GM12878 (cell line): ENCODE measurements around the gene SMPD3. TPM values are rescaled to one million over a fixed set of nuclear protein-coding genes. Genes with fewer than 3 reads are reported as not detected.

Source experiments
- ATAC-seq: fragments of 200-7000 bp; cut with Tn5 transposase; 3 replicates; pipeline ENCODE4 v1.9.1; 2020; ENCODE audit warnings: mild to moderate bottlenecking, moderate library complexity
- BruUV-seq: library from RNA; stranded (reverse); fragments of 400-500 nt; replicated peaks from 2 replicates; lab custom pipeline; 2021; lab: Mats Ljungman, UMichigan
- CTCF ChIA-PET: fragments of 300-600 bp; sonication (Branson Sonifier 250); formaldehyde crosslinking; extraction: SDS; loops from one replicate; lab custom pipeline; 2021; ENCODE audit warnings: inconsistent platforms; lab: Yijun Ruan, JAX
- POLR2A ChIA-PET: fragments of 350-600 bp; formaldehyde crosslinking; extraction: SDS; loops from one replicate; lab custom pipeline; 2021; ENCODE audit warnings: inconsistent platforms; lab: Charles Lee
- RAD21 ChIA-PET: fragments of 300-600 bp; sonication (Branson Sonifier 250); formaldehyde crosslinking; loops from one replicate; lab custom pipeline; 2023; ENCODE audit warnings: antibody characterized with exemption; ENCODE audit not compliant: unreplicated experiment; lab: Charles Lee
- SMC1A ChIA-PET: fragments of 300-600 bp; sonication (Branson Sonifier 250); formaldehyde crosslinking; loops from one replicate; lab custom pipeline; 2023; ENCODE audit not compliant: unreplicated experiment, uncharacterized antibody; lab: Charles Lee
- DNase-seq: peaks from one replicate; pipeline ENCODE4 v3.0.0-alpha.2; 2011; ENCODE audit warnings: low read depth, low spot score
- FAIRE-seq: peaks from 3 replicates; lab custom pipeline; 2011; peaks lifted over from hg19 to GRCh38; lab: Jason Lieb, UNC
- H2AFZ ChIP-seq: 2 replicates; pipeline ENCODE4 v1.6.0; 2011; ENCODE audit warnings: low read depth, low read length, control low read depth; ENCODE audit not compliant: control insufficient read depth
- H3K27ac ChIP-seq: 2 replicates; pipeline ENCODE4 v1.5.1; 2011; ENCODE audit warnings: control low read depth; ENCODE audit not compliant: control insufficient read depth, insufficient read depth
- H3K27me3 ChIP-seq, 2 experiments: replicated peaks in 1 of 2; 2 replicates each; pipeline versions ENCODE4 v1.6.0 to v1.6.1; 2011; ENCODE audit warnings: low read length in 1 of 2; ENCODE audit not compliant: control insufficient read depth in 2 of 2, insufficient read depth in 2 of 2
- H3K36me3 ChIP-seq, 2 experiments: 2 replicates each; pipeline ENCODE4 v1.5.1; 2011; ENCODE audit warnings: low read length in 1 of 2; ENCODE audit not compliant: control insufficient read depth in 2 of 2, insufficient read depth in 2 of 2
- H3K4me1 ChIP-seq: 2 replicates; pipeline ENCODE4 v1.6.1; 2011; ENCODE audit warnings: mild to moderate bottlenecking, low read length, moderate library complexity, mixed read lengths; ENCODE audit not compliant: control insufficient read depth, insufficient read depth
- H3K4me2 ChIP-seq: 2 replicates; pipeline ENCODE4 v1.6.0; 2011; ENCODE audit warnings: control low read depth; ENCODE audit not compliant: control insufficient read depth, insufficient read depth
- H3K4me3 ChIP-seq: fragments of 200-600 bp; sonication (generic); 2 replicates; pipeline ENCODE4 v1.5.1; 2016
- H3K79me2 ChIP-seq: 2 replicates; pipeline ENCODE4 v1.6.0; 2011; ENCODE audit warnings: low read length; ENCODE audit not compliant: control insufficient read depth, insufficient read depth
- H3K9ac ChIP-seq: 2 replicates; pipeline ENCODE4 v1.8.0; 2011; ENCODE audit warnings: low read length, control low read depth, mixed read lengths; ENCODE audit not compliant: control insufficient read depth, insufficient read depth
- H3K9me3 ChIP-seq: replicated peaks from 3 replicates; pipeline ENCODE4 v1.5.1; 2011; ENCODE audit warnings: mild to moderate bottlenecking, low read length; ENCODE audit not compliant: control insufficient read depth, insufficient read depth
- H4K20me1 ChIP-seq: 2 replicates; pipeline ENCODE4 v1.6.0; 2011; ENCODE audit not compliant: control insufficient read depth, insufficient read depth
- CREB1 ChIP-seq: IDR thresholded peaks from 2 replicates; pipeline ENCODE4 v1.6.1; 2012; ENCODE audit warnings: low read depth, mild to moderate bottlenecking, inconsistent platforms
- ESRRA ChIP-seq: IDR thresholded peaks from 2 replicates; pipeline ENCODE4 v1.6.1; 2012; ENCODE audit warnings: mild to moderate bottlenecking, low read length, improper control_type of control experiment
- LARP7 ChIP-seq: fragments of 450-650 bp; IDR thresholded peaks from 2 replicates; pipeline ENCODE4 v1.6.1; 2017; ENCODE audit warnings: mild to moderate bottlenecking
- MEF2A ChIP-seq: IDR thresholded peaks from 2 replicates; pipeline ENCODE4 v1.6.1; 2011; ENCODE audit warnings: low read depth, mild to moderate bottlenecking, low read length, moderate library complexity; ENCODE audit not compliant: insufficient read depth
- MYB ChIP-seq: fragments of 150-350 bp; IDR thresholded peaks from 2 replicates; pipeline ENCODE4 v1.6.1; 2014; ENCODE audit warnings: mild to moderate bottlenecking, low read depth, low read length, borderline replicate concordance
- NR2C1 ChIP-seq: fragments of 450-650 bp; IDR thresholded peaks from 2 replicates; pipeline ENCODE4 v1.6.1; 2017; ENCODE audit warnings: antibody characterized with exemption, mild to moderate bottlenecking, moderate library complexity
- NRF1 ChIP-seq: conservative IDR thresholded peaks from 2 replicates; pipeline ENCODE4 v1.6.1; 2011; ENCODE audit warnings: mild to moderate bottlenecking, low read depth, low read length, improper control_type of control experiment
- POLR2A ChIP-seq: IDR thresholded peaks from 2 replicates; pipeline ENCODE4 v1.6.1; 2011; ENCODE audit warnings: low read depth, mild to moderate bottlenecking, low read length
- POLR2AphosphoS5 ChIP-seq: IDR thresholded peaks from 2 replicates; pipeline ENCODE4 v1.6.1; 2011; ENCODE audit warnings: mild to moderate bottlenecking, low read length, inconsistent platforms
- RELA ChIP-seq: fragments of 450-650 bp; IDR thresholded peaks from 2 replicates; pipeline ENCODE4 v1.8.0; 2014; ENCODE audit warnings: borderline replicate concordance; ENCODE audit not compliant: partially characterized antibody
- SMAD1 ChIP-seq: fragments of 450-650 bp; IDR thresholded peaks from 2 replicates; pipeline ENCODE4 v1.6.1; 2018; ENCODE audit warnings: mild to moderate bottlenecking, low read depth; ENCODE audit not compliant: partially characterized antibody
- SMAD5 ChIP-seq: IDR thresholded peaks from 2 replicates; pipeline ENCODE4 v1.6.1; 2016; ENCODE audit warnings: antibody characterized with exemption, low read depth
- SREBF2 ChIP-seq: IDR thresholded peaks from 2 replicates; pipeline ENCODE4 v1.6.1; 2012; ENCODE audit warnings: mild to moderate bottlenecking, low read length
- YY1 ChIP-seq: IDR thresholded peaks from 2 replicates; pipeline ENCODE4 v1.6.1; 2011; ENCODE audit warnings: low read depth, mild to moderate bottlenecking, low read length
- ZSCAN29 ChIP-seq: fragments of 450-650 bp; IDR thresholded peaks from 2 replicates; pipeline ENCODE4 v1.6.1; 2017; ENCODE audit warnings: mild to moderate bottlenecking, moderate library complexity
- WGBS: methylation state at CpG from one replicate; pipeline ENCODE4 v1.1.6; 2016; ENCODE audit warnings: low lambda C conversion rate; ENCODE audit not compliant: insufficient replicate concordance, insufficient coverage; ENCODE audit errors: missing lambda C conversion rate; 5-methylcytosine and 5-hydroxymethylcytosine counted together
- in situ Hi-C: fragments of 300-500 bp; cut with MboI; formaldehyde crosslinking; loops from 9 replicates; pipeline ENCODE4 v1.14.3; 2018; ENCODE audit warnings: mixed read lengths
- intact Hi-C: fragments of 100-400 bp; cut with micrococcal nuclease; formaldehyde crosslinking; loops from one replicate; pipeline ENCODE4 v1.14.2; 2022; ENCODE audit not compliant: unreplicated experiment
- polyA plus RNA-seq, 11 experiments: library from polyadenylated mRNA; depleted of rRNA in 4 of 11; unstranded in 6 of 11; stranded (reverse) in 5 of 11; fragments of >200 nt; fragmentation: Nextera tagmentation in 4 of 11; fragmentation: Illumina TruSeq in 1 of 11; extraction: Ambion mirVana in 4 of 11; extraction: Trizol in 1 of 11; gene quantifications; 1 replicate in 1 of 11; 2 replicates in 10 of 11; pipeline versions ENCODE4 v1.2.1 to v1.2.3, GENCODE V29; 2011 to 2016; ENCODE audit warnings: inconsistent platforms in 2 of 11, missing spikeins in 2 of 11, low read depth in 1 of 11
- total RNA-seq, 4 experiments: library from RNA; depleted of rRNA in 3 of 4; stranded (reverse); fragments of >200 nt in 3 of 4; fragmentation: Illumina TruSeq in 1 of 4; extraction: Trizol in 1 of 4; gene quantifications; 2 replicates each; pipeline versions ENCODE4 v1.2.1 to v1.2.3, GENCODE V29; 2013 to 2021
- TF ChIP-seq, protein P1 (sequence below): fragments of 450-650 bp; conservative IDR thresholded peaks from 2 replicates; pipeline ENCODE4 v1.6.1; 2017; ENCODE audit warnings: mild to moderate bottlenecking, moderate library complexity

Gene SMPD3
- total and polyA plus RNA-seq, 10 of the 15 experiments (the other 5 are each of a cell fraction or from before 2014, with no cell fraction given): 0.04 to 2.0 (median 1.2) TPM

DNA sequence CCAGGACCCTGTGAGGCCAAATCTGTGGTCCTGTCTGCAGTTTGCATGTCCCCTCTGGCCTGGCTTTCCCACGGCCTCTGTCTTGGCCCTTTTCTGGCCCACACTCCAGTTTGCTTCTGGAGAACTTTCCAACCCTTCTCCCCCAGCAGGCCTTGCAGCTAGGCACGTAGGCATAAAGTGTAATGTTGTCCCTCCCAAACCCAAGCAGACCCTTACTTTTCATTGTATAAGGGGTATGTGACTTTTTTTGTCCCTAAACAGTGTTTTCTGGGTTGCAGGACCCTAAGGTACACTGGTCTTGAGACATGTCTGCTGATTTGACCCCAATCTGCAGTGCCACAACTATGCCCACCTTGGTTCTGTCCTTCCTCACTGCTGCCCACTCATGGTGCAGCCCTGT is 15.6 kb upstream of the SMPD3 start:
- ChIA-PET RAD21 (interaction anchor here (1.2 kb wide), 1 partner anchor 15 kb away, joined by 4 read pairs; the partner anchor contains the start of gene SMPD3), SMC1A (no interaction called here), CTCF (interaction anchor here (0.6 to 1.3 kb wide), 4 partner anchors 9 to 190 kb away, joined by 3 to 5 read pairs (median 4); no protein-coding TSS in a partner anchor)
- in situ Hi-C loops: no loop called here
- H2AFZ ChIP-seq: no peak overlapping the region
- no peak overlapping the region for H3K4me3 ChIP-seq
- H4K20me1 ChIP-seq: no peaks in the 10 kb centered on the region
- no peaks in the 10 kb centered on the region for H3K79me2 ChIP-seq
- H3K36me3 ChIP-seq: no peaks in the 10 kb centered on the region
- no peak for ATAC-seq
- no peak for TF ChIP-seq CREB1
- no peak for TF ChIP-seq ESRRA
- TF ChIP-seq MEF2A: no peak
- TF ChIP-seq, protein P1, sequence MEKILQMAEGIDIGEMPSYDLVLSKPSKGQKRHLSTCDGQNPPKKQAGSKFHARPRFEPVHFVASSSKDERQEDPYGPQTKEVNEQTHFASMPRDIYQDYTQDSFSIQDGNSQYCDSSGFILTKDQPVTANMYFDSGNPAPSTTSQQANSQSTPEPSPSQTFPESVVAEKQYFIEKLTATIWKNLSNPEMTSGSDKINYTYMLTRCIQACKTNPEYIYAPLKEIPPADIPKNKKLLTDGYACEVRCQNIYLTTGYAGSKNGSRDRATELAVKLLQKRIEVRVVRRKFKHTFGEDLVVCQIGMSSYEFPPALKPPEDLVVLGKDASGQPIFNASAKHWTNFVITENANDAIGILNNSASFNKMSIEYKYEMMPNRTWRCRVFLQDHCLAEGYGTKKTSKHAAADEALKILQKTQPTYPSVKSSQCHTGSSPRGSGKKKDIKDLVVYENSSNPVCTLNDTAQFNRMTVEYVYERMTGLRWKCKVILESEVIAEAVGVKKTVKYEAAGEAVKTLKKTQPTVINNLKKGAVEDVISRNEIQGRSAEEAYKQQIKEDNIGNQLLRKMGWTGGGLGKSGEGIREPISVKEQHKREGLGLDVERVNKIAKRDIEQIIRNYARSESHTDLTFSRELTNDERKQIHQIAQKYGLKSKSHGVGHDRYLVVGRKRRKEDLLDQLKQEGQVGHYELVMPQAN: no peak
- TF ChIP-seq SMAD1: no peak
- TF ChIP-seq LARP7: no peak
- no peak for TF ChIP-seq NR2C1
- no peak for TF ChIP-seq ZSCAN29
- TF ChIP-seq POLR2A: no peak
- TF ChIP-seq YY1: no peak
- TF ChIP-seq RELA: no peak
- no peak for TF ChIP-seq SREBF2
- no peak for TF ChIP-seq POLR2AphosphoS5
- TF ChIP-seq SMAD5: no peak
- TF ChIP-seq MYB: no peak
- no peak for TF ChIP-seq NRF1
- TF ChIP-seq, all 136 proteins: peak for 0
- Histone ChIP-seq H3K9ac (no peak overlapping the region), H3K27me3 (no peaks in the 10 kb centered on the region), H3K27ac (no peak overlapping the region), H3K4me2 (no peak overlapping the region), H3K9me3 (no peaks in the 10 kb centered on the region; the same call in 1 of the 3 replicates), H3K4me1 (peaks cover 21% of the 10 kb centered on the region)
- WGBS: 17% methylated on average over 2 of the region's 2 CpGs
- POLR2A ChIA-PET: interaction anchor here (0.7 kb wide), 1 partner anchor 240 kb away, joined by 3 read pairs; no protein-coding TSS in a partner anchor
- intact Hi-C loops: no loop called here
- BruUV-seq: no TSS peak
- FAIRE-seq: no peak
- DNase-seq: no peak
